Left forelimb (tissue), 1 donor: ENCODE measurements around the gene RIOX2.
"Not testable (repeated sequence)": the region's sequence is repeated elsewhere in the genome, so short reads cannot be mapped to it uniquely, and the experiment has no call there.

Source experiments
- DNase-seq: peaks from one replicate; pipeline ENCODE4 v3.0.0-alpha.2; 2018; ENCODE audit warnings: low spot score

RIOX2 gene

DNA sequence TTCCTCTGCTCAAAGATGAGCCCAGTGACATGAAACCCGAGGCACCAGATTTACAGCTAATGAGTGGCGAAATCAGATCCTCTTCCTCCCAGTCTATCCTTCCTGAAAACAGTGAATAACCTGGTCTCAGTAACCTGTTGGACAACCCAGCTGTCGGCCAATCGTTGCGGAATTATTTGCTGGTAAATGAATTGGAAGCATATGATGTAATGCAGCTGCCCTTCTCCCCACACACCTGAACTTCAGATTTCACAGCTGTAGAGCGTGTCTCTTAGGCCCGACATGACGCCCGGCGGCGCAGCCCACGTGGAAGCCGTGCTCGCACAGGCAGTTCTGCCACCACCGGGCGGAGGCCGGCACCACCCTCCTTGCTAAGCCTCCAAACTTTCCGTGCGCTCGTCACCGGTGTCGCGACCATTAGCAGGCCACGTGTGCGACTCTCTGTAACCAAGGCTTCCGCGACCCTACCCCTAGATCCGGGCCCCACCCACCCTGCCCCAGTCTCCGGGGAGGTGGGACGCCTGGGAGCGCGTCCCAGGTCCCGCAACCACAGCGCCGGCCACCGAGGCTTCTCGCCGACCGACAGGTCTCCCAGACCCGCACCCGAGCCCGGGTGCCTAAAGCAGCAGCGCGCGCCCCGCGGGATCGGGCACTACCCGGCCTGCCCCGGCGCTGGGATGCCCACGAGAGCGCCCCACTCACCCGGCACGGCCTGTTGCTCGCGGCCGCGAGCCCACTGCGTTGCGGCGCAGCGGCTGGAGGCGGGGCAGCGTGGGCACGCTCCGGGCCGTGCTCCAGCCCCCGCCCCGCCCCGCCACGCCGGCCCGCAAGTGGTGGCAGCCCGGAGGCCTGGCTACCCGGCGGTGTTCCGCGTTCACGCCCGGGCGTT is at the start of gene RIOX2:
Gene RIOX2, minus strand, starts transcription at position 753 of the 889 bp plus-strand sequence. CDS start 4,838 bp downstream, outside the sequence.
- peak; percentile 82 for DNase-seq

DNA sequence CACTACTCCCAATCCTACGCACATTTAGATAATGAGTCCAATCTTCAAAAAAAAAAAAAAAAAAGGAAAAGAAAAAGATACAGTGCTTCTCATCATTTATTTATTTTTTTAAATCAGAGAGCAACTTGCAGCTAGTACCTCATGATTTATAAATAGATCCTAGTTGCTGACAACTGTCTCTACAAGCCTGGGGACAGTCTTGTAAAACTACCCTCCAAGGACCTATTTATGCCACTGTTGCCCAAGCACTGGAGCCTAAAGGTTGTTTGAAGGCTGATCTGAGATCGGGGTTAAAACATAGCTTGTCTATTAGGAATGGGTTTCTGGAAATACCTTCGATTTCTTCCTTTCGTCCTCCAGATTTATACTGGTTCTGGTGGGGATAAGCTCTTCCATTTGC is 48.2 kb upstream of the RIOX2 start:
- no peak for DNase-seq

DNA sequence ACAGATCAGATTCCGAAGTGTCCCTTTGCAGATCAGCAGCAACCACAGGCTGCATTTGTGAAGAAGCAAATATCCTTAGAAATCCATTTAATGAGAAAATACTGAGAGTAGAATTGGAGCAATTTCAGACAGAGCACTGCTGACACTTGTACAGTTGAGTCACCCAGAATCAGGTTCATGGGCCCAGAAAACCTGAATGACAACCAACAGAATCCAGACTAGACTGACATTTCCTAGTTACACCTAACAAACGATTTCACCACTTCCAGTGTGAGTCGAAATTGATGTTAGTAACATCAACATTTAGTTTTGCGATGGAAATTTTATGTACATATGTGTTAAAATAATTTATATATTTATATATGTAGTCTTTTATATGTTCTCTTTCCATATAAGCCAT is 46.1 kb upstream of the RIOX2 start:
- DNase-seq: no peak

DNA sequence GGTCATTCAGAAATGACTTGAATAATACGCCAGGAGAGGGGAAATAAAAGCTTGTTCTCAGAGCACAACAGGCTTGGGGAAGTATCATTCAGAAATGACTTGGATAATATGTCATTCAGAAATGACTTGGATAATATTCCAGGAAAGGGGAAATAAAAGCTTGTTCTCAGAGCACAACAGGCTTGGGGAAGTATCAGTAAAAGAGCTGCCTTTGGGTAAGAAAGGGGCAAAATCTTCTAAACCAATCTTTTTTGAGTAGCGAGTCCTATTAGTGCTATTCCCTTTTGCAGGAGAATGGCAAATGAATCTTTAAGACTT is 42.0 kb upstream of the RIOX2 start:
- DNase-seq: no peak

DNA sequence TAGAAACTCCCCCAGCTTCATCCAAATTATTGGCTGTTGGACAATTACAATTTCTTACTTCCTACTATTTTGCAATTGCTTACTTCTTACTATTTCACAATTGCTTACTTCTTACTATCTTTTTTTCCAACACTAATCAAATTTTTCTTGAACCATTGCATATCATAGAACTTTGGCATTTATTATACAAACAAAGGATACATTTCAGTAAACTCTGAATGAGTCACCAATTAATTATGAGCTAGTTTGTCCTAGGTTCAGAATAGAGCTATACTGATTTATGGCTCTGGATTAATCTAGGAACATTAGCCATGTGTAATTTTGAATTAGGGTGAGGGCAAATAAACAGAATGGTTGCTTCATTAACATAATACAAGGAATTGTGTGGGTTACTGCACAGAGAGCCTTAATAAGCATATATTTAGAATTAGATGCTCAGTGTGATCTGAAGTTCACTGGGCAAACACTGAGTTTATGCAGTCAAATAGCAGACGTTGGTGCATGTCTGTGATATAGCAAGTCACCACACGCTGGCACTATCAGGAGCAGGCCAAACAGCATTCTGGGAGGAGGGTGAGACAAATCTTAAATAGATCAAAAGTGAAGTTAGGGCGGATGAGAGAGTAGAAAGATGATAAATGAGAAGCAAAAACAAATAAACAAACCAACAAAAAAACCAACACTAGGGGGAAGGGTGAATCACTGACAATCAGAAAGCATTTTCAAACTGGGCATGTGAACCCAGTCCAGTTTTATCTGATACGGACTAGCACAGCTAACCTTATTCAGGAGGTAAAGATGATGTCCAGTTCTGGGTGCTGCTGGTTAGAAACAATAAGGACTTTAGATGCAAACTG is 41.4 kb upstream of the RIOX2 start:
- DNase-seq: no peak

DNA sequence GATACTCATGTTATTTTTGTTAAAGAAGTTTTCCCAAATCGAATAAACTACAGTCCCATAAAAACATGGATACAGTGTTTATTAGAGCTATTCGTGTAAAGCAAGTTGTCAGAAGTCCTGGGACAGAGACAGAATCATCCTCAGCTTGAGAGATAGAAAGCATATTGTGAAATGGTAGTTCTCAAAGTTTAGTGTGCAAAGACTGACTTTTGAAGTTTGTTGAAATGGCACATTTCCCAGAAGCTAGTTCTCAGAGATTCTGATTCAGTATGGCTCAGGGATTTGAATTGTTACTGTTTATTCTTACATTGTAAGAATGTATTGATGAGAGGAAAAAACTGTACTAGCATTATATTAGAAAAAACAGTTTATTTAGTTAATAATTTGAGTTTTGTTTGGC is 40.7 kb upstream of the RIOX2 start:
- no peak for DNase-seq

DNA sequence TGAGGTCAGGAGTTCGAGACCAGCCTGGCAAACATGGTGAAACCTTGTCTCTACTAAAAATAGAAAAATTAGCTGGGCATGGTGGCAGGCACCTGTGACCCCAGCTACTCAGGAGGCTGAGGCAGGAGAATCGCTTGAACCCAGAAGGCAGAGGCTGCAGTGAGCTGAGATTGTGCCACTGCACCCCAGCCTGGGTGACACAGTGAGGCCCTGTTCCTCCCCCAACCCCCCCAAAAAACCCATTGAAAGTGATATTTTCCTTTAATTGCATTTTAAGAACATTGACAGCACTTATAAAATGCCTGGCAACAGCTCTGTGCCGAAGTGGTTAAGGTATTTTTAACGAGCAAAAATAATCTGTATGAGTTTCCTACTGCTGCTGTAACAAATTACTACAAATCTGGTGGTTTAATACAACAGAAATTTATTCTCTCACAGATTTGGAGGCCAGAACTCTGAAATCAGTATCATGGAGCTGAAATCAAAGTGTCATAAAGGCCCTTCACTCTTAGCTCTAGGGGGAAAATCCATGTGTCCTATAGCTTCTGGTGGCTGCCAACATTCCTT is 38.7 kb upstream of the RIOX2 start:
- not testable (repeated sequence) for DNase-seq

DNA sequence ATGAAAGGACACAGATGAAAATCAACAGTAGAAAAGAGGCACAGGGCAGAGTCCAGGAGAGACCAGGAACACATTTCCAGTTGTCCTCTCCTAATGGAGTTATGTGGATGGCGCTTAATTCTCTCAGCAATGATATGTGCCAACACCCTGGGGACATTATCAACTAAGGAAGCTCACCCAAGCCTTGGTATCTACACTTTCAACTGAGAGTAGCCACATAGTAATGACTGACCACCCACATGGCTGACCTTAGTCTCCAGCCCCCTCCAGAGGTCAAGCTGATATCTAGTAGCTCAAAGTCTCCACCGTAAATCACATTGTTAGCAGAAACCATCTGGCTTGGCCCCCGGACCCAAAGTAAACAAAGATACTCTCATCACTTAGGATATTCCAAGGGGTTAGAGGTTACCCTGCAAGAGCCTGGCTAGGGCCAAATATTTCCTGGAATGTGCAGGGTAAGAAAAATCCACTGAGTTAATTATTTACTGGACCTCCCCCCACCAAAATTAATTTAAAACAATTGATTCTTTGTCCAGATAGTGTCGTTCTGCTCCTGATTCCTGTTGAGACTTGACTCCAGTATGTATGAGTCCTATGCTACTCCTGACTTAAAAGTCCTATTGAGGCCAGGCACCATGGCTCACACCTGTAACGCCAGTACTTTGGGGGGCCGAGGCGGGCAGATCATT is 38.1 kb upstream of the RIOX2 start:
- DNase-seq: no peak

DNA sequence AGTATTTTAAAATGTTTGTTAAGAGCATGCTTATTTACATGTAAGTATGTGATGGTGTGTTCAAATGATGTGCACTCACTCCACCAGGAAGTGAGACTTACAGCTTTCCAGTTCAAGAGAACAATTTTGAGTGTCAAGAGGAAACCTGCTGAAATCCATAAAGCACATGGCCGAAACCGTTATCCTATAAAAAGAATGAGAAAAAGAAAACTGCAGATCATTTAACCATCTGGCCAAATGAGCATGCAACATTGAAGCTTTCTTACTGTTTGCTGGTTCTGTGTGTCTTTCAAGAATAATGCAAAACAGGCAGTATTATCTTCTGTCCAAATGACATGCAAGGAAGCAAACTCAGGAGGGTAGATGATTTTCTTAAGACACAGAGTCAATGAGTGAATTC is 36.6 kb upstream of the RIOX2 start:
- no peak for DNase-seq

DNA sequence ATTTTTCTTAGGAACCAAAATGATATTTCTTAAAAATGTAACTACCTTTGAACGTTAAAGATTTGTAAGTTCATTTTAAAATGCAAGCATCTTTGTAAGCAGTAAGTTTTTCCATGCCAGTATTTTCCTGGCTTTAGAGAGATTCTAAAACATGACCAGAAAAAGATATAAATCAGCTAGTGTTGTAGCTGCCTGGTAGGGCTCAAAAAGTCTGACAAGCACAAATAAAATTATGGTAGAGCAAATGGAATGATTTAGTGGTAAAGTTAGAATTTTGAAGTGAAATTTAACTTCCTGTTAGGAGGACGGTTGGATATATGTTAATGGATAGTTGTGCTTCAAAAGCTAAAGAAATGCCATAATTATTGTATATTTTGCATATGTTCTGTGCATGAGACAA is 33.2 kb upstream of the RIOX2 start:
- DNase-seq: no peak

DNA sequence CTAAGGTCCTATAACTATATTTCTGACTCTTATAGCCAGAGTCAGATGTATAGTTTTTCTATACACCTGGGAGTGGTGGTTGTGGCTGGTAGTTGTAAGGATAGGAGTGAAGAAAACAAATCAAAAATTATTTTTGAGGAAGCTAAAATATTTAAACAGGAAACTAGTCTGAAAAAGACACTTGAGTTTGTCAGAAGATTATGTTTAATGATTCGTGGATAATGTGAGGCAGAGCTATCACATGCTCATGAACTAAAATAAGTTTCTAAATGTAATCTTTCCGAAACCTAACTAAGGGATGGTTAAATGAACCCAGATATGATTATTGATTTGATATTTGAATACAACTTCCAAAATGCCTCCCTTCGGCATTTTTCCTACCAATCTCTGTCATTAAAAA is 32.5 kb upstream of the RIOX2 start:
- no peak for DNase-seq

DNA sequence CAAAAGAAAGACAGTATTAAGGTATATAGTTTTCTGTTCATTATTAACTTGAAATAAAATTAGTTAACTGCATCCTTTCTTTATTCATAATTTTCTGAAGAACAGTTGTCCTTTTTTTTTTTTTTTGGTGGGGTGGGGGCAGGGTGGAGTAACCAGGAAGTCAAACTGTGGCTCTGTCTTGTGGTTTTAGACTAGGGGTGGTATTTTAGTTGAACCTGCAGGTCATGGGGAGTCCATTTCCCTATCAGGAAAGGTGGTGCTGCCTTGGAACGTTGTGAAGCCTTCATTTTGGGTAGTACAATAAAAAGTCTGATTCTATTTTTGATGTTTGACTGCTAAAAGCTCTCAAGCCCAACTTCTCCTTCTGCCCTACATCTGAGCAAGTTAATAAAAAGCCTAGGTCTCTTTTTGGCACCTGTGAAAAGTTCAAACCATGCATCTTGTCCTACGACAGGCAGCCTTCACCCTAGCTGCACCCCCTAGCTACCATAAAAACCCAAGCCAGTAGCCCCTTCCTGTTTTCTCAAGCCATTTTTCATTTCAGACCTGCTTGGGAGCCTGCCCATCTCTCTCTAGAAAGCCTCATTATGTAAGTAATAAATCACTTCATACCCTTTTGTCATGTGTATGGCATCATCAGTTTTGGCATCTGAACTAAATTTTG is 31.2 kb upstream of the RIOX2 start:
- no peak for DNase-seq

DNA sequence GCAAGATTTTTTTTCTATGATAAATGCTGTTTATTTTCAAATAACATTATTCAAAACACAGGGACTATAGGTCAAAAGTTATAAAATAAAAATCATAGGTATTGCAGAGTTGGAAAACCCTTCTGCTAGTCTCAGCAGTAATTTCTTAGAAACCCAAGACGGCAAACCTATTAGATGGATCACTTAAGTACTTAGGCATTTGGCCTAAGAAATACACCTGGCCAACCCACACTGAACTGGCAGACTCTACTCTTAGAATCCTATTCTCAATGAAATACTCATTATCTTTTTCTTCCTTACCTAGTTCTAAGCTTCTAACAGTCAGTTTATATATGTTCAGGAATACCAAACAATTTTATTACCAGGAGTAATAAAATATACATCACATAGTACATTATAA is 30.5 kb upstream of the RIOX2 start:
- DNase-seq: no peak

DNA sequence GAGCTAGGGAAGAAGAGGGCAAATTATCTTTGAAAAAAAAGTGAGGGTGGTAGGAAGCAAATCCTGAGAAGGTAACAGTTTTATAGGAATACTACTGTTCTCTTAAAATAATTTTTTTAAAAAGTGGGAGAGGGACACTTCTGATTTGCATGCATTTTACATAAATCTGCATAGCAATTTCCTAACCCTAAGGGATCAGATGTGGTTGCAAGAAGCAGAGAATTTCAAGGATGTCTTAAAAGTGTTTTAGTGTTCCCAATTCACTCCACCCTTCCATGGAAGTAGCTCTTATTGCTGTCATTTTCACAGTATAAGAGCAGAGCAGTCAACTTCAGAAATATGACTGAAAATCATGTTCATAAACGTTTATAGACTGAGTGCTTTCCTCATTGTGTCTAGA is 27.8 kb upstream of the RIOX2 start:
- DNase-seq: no peak

DNA sequence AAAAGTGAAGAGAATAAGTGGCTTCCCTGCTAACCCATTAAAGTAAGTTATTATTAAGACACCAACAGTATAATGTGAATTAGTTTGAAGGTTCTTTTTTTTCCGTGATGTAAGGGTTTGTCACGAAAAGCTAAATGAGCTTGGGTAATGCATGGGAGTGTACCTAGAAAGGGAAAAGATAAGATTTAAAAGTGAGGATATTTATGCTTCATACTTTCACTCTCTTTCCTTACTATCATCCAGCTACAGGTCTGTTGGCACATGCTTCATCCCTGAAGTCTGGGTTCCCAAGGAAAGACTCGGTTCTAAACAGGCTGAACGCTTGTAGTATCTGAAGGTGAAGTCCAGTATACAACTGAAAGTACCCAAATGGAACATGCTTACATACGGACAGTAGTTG is 26.9 kb upstream of the RIOX2 start:
- DNase-seq: no peak

DNA sequence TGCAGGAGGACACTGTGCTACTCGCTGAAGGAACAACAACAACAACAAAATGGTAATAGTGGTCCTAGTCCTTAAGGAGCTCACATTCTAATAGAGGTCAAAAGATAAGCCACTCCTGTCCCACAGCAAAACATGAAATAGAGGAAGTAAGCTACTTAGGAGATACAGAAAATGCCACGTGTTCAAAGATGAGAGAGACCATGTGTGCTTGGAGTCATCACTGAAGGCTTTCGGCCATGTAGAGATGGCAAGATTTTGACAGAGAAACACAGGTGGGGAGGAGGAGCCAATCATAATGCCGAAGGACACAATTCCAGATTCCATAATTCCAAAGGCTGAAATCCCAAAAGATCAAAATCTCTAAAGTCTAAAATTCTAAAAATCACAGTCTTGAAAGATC is 24.8 kb upstream of the RIOX2 start:
- no peak for DNase-seq

DNA sequence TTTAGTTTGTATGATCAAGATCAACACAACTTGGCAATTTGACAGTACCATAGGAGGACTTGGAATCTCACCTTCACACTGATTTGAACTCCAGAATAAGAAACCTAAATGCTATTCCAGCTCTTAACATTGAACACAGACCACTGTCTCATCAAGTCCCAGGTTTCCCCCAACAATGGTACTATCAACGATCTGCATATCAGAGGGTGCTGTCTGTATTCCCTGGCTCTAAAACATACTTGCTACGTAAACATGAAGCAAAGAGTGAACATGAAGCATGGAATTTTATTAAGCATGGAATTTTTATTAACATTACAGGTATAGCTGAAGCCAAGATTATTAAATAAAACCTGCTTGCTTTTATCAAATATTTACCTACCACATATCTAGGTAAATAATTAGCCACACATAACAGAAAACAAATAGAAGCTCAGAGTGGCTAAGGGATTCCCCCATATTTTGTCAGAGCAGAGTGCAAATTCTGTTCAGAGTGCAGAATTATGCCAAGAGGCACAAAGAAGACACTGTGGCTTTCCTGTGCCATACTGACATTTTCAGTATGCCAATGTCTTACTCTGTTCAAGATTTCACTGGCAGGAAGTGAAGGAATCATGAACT is 22.2 kb upstream of the RIOX2 start:
- no peak for DNase-seq

DNA sequence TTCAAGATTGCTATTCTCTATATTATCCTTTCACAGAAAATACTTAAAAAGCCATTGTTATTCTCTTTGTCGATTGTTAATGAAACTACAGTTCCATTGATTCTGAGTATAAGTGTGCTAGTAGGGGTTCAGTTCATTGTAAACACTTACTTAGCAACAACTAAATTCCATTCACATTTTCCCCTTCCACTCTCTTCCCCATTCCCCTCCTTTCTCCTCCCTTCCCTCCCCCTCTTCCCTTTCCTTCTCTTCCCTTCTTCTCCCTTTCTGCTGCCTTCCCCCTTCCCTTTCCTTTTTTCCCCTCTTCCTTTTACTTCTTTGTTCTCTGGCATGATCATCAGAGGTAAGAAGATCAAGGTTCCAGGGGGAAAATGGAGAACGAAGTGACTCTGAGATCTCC is 21.3 kb upstream of the RIOX2 start:
- no peak for DNase-seq

DNA sequence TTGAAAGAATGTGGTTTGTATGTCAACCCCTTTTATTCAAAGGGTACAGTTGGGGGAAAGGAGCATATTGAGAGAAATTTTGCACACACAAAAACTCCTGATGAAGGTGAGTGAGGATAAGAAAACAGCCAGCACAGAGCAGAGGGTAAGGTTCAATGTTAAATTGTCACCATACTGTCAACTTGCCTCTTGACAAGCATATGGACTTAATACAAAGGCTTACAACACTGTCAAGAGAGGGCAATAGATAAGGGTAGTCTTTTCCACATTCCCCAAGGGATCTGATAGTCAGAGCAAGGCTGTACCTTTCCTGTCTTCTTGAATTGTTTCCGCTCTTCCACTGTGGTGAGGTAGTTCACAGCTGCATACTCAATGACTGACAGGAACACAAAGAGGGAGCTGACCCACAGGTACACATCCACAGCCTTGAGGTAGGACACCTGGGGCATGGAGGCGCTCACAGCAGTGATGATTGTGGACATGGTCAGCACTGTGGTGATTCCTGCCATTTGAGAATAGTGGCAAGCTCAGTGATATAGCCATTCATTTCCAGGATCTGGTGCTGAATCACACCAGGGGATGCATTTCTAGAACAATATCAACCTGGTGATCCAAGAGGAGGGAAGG is 20.4 kb upstream of the RIOX2 start:
- no peak for DNase-seq

DNA sequence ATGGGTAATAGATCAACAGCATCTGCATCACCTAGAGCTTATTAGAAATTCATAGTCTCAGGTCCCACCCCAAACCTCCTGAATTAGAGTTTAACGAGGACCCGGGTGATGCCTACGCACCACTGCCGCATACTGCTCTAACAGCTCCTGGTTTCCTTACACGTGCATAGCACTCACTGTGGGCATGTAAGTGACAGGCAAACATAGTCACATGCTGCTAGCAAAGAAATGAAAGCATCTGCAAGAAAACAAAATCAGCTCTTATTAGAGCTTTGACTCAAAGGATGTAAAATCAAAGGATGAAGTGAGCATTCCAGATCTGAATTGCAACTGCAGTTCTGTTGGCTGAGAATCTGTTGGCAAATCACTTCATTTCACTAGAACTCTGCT is 19.1 kb upstream of the RIOX2 start:
- no peak for DNase-seq
